ENCODE results near the gene ZNF648.

ZNF648 gene

DNA sequence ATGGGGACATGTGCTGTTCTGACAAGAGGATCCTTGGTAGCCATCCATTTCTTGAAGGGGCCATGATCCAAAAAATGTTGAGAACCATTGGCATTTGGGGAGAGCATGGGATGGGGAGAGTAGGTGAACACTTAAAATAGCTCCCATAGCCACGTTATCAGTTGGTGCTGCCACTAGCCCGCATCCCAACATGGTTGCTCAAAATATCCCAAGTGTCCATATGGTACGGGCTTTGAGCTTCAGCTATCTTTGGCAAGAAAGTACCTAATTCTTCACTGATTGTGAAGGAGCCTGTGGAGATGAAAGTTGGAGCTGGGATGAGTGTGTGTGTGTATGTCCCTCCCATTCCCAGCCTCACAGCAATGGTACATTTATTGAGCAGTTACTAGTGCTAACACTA is 3.1 kb upstream of the ZNF648 start:
- 100% methylated on average over 3 of the region's 3 CpGs for WGBS (ENCODE audit: insufficient coverage)
- Histone ChIP-seq H3K27me3 (replicated peaks in 2 of 5; ENCODE audit: control insufficient read depth in 4 of 5, insufficient read depth in 5 of 5, low read length in 4 of 5) (peaks cover 0 to 27% (median 18%) of the 10 kb centered on the region in 5 experiments), H3K4me1 (ENCODE audit: control extremely low read depth in 1 of 4, control insufficient read depth in 4 of 4, insufficient read depth in 4 of 4, low read length in 3 of 4) (peaks cover 0 to 3% (median 0%) of the 10 kb centered on the region in 4 experiments), H3K27ac (ENCODE audit: insufficient read depth in 1 of 2, low read depth in 1 of 2, low read length in 2 of 2, poor library complexity in 1 of 2, severe bottlenecking in 2 of 2) (no peak overlapping the region), H3K36me3 (ENCODE audit: control insufficient read depth in 4 of 4, insufficient read depth in 4 of 4, low read length in 3 of 4) (no peaks in the 10 kb centered on the region), H3K4me3 (ENCODE audit: control insufficient read depth in 1 of 7, extremely low read depth in 1 of 7, insufficient read depth in 4 of 7, low read depth in 2 of 7, low read length in 6 of 7) (no peak overlapping the region), H3K9me3 (ENCODE audit: control extremely low read depth in 1 of 5, control insufficient read depth in 4 of 5, insufficient read depth in 2 of 5, low read depth in 1 of 5, low read length in 4 of 5) (peaks cover 0 to 3% (median 0%) of the 10 kb centered on the region in 5 experiments)
- ChIA-PET POLR2A (no interaction called here), CTCF (interaction anchor here (0.6 kb wide), 1 partner anchor 296 kb away, joined by 3 read pairs; no protein-coding TSS in a partner anchor)
- no peak for DNase-seq

DNA sequence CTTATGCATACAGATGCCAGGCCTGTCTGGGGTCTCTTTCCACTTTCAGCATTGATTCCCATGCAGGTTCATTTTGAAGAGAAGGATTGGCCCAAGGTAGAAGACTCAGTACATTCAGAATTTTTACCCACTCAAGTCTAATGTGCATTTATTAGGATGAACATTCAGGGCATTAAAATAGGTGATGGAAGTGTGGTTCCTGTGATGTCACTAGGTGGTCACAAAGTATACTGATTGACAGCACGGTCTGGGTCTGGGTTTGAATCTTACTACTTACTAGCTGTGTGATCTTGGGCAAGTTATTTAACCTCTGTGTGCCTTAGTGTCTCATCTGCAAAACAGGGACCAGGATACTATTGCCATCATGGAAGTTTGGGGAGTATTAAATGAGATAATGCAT is 711 bp upstream of the ZNF648 start:
- WGBS (ENCODE audit: insufficient coverage) = 75% methylated on average over 1 of the region's 1 CpG
- peaks cover 3 to 38% (median 19%) of the 10 kb centered on the region in 5 experiments for H3K27me3 ChIP-seq (replicated peaks in 2 of 5; ENCODE audit: control insufficient read depth in 4 of 5, insufficient read depth in 5 of 5, low read length in 4 of 5)
- ChIA-PET POLR2A (no interaction called here), CTCF (interaction anchor here (1.2 kb wide), 1 partner anchor 20 kb away, joined by 3 read pairs; no protein-coding TSS in a partner anchor)
- no peak overlapping the region for H3K4me3 ChIP-seq (ENCODE audit: control insufficient read depth in 1 of 7, extremely low read depth in 1 of 7, insufficient read depth in 4 of 7, low read depth in 2 of 7, low read length in 6 of 7)
- no peaks in the 10 kb centered on the region for H3K4me1 ChIP-seq (ENCODE audit: control extremely low read depth in 1 of 4, control insufficient read depth in 4 of 4, insufficient read depth in 4 of 4, low read length in 3 of 4)
- H3K36me3 ChIP-seq (ENCODE audit: control insufficient read depth in 4 of 4, insufficient read depth in 4 of 4, low read length in 3 of 4) = no peaks in the 10 kb centered on the region
- H3K27ac ChIP-seq (ENCODE audit: insufficient read depth in 1 of 2, low read depth in 1 of 2, low read length in 2 of 2, poor library complexity in 1 of 2, severe bottlenecking in 2 of 2) = no peak overlapping the region
- no peak for DNase-seq
- H3K9me3 ChIP-seq (ENCODE audit: control extremely low read depth in 1 of 5, control insufficient read depth in 4 of 5, insufficient read depth in 2 of 5, low read depth in 1 of 5, low read length in 4 of 5) = peaks cover 0 to 3% (median 0%) of the 10 kb centered on the region in 5 experiments

DNA sequence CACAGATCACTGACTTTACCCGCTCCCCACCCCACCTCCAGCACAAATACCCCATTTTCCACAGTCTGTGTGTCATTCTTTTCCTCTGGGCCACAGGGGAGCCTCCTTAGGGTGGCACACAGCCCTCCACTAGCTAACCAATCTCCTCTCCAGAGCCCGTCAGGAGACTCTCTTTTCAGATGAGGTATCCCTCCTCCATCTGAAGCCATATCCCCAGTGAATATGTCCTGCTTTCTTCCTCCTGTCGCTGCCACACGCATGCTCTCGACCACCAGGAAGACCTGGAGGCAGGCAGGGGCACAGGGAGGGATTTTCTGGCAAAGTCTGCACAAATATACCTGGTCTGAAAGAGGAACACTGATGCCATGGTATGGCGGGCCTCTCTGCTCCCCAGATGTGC is 635 bp downstream of the ZNF648 start:
- H3K9me3 ChIP-seq (ENCODE audit: control extremely low read depth in 1 of 5, control insufficient read depth in 4 of 5, insufficient read depth in 2 of 5, low read depth in 1 of 5, low read length in 4 of 5) = peaks cover 0 to 3% (median 0%) of the 10 kb centered on the region in 5 experiments
- H3K27ac ChIP-seq (ENCODE audit: insufficient read depth in 1 of 2, low read depth in 1 of 2, low read length in 2 of 2, poor library complexity in 1 of 2, severe bottlenecking in 2 of 2) = no peak overlapping the region
- ChIA-PET CTCF (no interaction called here), POLR2A (no interaction called here)
- no peaks in the 10 kb centered on the region for H3K36me3 ChIP-seq (ENCODE audit: control insufficient read depth in 4 of 4, insufficient read depth in 4 of 4, low read length in 3 of 4)
- no peak for DNase-seq
- 84% methylated on average over 3 of the region's 6 CpGs for WGBS (ENCODE audit: insufficient coverage)
- H3K4me1 ChIP-seq (ENCODE audit: control extremely low read depth in 1 of 4, control insufficient read depth in 4 of 4, insufficient read depth in 4 of 4, low read length in 3 of 4) = peaks cover 0 to 5% (median 2%) of the 10 kb centered on the region in 4 experiments
- H3K4me3 ChIP-seq (ENCODE audit: control insufficient read depth in 1 of 7, extremely low read depth in 1 of 7, insufficient read depth in 4 of 7, low read depth in 2 of 7, low read length in 6 of 7) = no peak overlapping the region
- peaks cover 3 to 52% (median 20%) of the 10 kb centered on the region in 5 experiments for H3K27me3 ChIP-seq (replicated peaks in 2 of 5; ENCODE audit: control insufficient read depth in 4 of 5, insufficient read depth in 5 of 5, low read length in 4 of 5)

DNA sequence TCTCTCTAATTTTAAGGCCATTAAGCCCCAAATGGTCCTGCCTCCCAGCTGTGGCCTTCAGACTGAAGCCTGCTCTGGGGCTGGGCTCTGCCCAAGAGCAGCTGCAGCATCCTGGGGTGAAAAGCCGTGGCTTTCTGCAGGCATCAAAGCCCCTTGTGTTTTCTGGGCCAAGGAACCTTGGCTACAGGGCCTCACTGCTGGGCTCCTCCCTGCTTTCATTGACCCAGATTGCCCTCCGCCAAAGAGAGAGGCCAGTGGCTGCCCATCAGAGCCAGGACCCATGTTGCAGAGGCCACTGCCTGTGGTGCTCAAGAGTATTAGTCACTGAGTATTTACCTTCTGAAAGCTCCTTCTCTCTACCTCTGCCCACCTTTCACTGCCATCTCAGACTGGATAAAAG is 1.6 kb downstream of the ZNF648 start:
- Histone ChIP-seq H3K4me1 (ENCODE audit: control extremely low read depth in 1 of 4, control insufficient read depth in 4 of 4, insufficient read depth in 4 of 4, low read length in 3 of 4) (peaks cover 0 to 5% (median 2%) of the 10 kb centered on the region in 4 experiments), H3K4me3 (ENCODE audit: control insufficient read depth in 1 of 7, extremely low read depth in 1 of 7, insufficient read depth in 4 of 7, low read depth in 2 of 7, low read length in 6 of 7) (no peak overlapping the region), H3K9me3 (ENCODE audit: control extremely low read depth in 1 of 5, control insufficient read depth in 4 of 5, insufficient read depth in 2 of 5, low read depth in 1 of 5, low read length in 4 of 5) (peaks cover 0 to 3% (median 0%) of the 10 kb centered on the region in 5 experiments), H3K27ac (ENCODE audit: insufficient read depth in 1 of 2, low read depth in 1 of 2, low read length in 2 of 2, poor library complexity in 1 of 2, severe bottlenecking in 2 of 2) (no peak overlapping the region), H3K27me3 (replicated peaks in 2 of 5; ENCODE audit: control insufficient read depth in 4 of 5, insufficient read depth in 5 of 5, low read length in 4 of 5) (peaks cover 3 to 55% (median 22%) of the 10 kb centered on the region in 5 experiments), H3K36me3 (ENCODE audit: control insufficient read depth in 4 of 4, insufficient read depth in 4 of 4, low read length in 3 of 4) (no peaks in the 10 kb centered on the region)
- ChIA-PET POLR2A (no interaction called here), CTCF (interaction anchor here (1.2 kb wide), 1 partner anchor 9 kb away, joined by 5 read pairs; no protein-coding TSS in a partner anchor)
- no peak for DNase-seq
- WGBS (ENCODE audit: insufficient coverage) = 100% methylated on average over 2 of the region's 2 CpGs

DNA sequence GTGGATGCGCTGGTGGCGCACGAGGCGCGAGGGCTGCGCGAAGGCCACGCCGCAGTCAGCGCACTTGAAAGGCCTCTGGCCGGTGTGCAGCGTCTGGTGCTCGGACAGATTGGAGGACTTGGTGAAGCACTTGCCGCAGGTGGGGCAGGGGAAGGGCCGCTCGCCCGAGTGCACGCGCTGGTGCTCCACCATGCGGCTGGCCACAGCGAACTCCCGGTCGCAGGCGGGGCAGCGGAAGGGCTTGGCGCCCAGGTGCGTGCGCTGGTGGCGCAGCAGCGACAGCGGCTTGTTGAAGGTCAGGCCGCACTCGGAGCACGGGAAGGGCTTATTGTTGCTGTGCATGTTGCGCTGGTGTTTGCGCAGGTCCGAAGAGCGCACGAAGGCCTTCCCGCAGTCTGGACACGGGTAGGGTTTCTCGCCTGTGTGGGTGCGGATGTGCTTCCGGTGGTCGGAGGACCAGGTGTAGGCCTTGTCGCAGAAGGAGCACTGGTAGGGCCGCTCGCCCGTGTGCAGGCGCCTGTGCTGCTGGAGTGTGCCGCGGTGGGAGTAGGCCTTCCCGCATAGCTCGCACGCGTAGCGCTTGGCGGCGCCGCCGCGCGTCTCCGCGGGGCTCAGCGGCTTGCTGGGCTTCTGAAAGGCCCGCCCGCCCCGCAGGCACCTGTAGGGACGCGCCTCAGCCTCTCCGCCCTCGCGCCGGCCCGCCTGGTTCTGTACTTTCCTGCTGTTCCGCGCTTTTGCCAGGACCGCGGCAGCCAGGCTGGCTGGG is 4.7 kb downstream of the ZNF648 start:
- ChIA-PET CTCF (interaction anchor here (0.8 kb wide), 1 partner anchor 599 kb away, joined by 4 read pairs; no protein-coding TSS in a partner anchor), POLR2A (no interaction called here)
- H3K36me3 ChIP-seq (ENCODE audit: control insufficient read depth in 4 of 4, insufficient read depth in 4 of 4, low read length in 3 of 4) = no peaks in the 10 kb centered on the region
- no peak overlapping the region for H3K27ac ChIP-seq (ENCODE audit: insufficient read depth in 1 of 2, low read depth in 1 of 2, low read length in 2 of 2, poor library complexity in 1 of 2, severe bottlenecking in 2 of 2)
- peaks cover 0 to 53% (median 23%) of the 10 kb centered on the region in 5 experiments for H3K27me3 ChIP-seq (replicated peaks in 2 of 5; ENCODE audit: control insufficient read depth in 4 of 5, insufficient read depth in 5 of 5, low read length in 4 of 5)
- H3K4me1 ChIP-seq (ENCODE audit: control extremely low read depth in 1 of 4, control insufficient read depth in 4 of 4, insufficient read depth in 4 of 4, low read length in 3 of 4) = peaks cover 0 to 5% (median 2%) of the 10 kb centered on the region in 4 experiments
- peak overlapping the region in 2 of 7 experiments; percentile 14 to 25 for H3K4me3 ChIP-seq (ENCODE audit: control insufficient read depth in 1 of 7, extremely low read depth in 1 of 7, insufficient read depth in 4 of 7, low read depth in 2 of 7, low read length in 6 of 7)
- peak in 2 of 3 donors; percentile 4 to 10 for DNase-seq
- 18% methylated on average over 56 of the region's 80 CpGs for whole genome bisulfite sequencing (ENCODE audit: insufficient coverage)
- no peaks in the 10 kb centered on the region for H3K9me3 ChIP-seq (ENCODE audit: control extremely low read depth in 1 of 5, control insufficient read depth in 4 of 5, insufficient read depth in 2 of 5, low read depth in 1 of 5, low read length in 4 of 5)

DNA sequence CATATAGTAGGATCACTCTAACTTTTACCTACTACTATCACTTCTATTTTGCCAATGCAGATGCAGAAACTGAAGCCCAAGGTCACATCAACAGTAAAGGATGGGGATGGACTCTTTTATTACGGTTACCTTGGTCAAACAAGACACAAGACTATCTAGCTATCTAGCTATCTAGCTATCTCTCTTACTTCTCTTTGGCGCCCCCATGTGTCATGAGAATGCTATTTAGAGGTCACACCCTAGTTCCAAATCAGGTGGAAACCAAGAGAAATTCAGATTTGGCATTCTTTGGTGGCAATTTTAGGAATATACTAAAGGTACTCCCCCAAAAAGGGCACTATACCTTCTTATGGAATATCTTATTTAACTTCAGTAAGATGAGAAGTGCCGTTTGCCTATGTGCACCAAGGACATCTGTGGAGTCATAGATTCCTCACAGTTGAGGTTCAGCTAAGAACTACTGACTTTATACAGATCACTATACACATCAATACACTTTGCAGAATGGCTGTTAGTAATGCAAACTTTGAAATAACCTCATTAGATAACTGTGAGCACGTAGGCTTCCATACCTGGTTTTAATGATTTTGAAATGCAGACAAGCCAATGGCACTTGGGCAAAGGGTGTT is 6.7 kb downstream of the ZNF648 start:
- POLR2A ChIA-PET = no interaction called here
- Histone ChIP-seq H3K36me3 (ENCODE audit: control insufficient read depth in 4 of 4, insufficient read depth in 4 of 4, low read length in 3 of 4) (no peaks in the 10 kb centered on the region), H3K9me3 (ENCODE audit: control extremely low read depth in 1 of 5, control insufficient read depth in 4 of 5, insufficient read depth in 2 of 5, low read depth in 1 of 5, low read length in 4 of 5) (no peaks in the 10 kb centered on the region), H3K4me1 (ENCODE audit: control extremely low read depth in 1 of 4, control insufficient read depth in 4 of 4, insufficient read depth in 4 of 4, low read length in 3 of 4) (peaks cover 0 to 5% (median 2%) of the 10 kb centered on the region in 4 experiments), H3K27ac (ENCODE audit: insufficient read depth in 1 of 2, low read depth in 1 of 2, low read length in 2 of 2, poor library complexity in 1 of 2, severe bottlenecking in 2 of 2) (no peak overlapping the region), H3K27me3 (replicated peaks in 2 of 5; ENCODE audit: control insufficient read depth in 4 of 5, insufficient read depth in 5 of 5, low read length in 4 of 5) (peaks cover 0 to 37% (median 19%) of the 10 kb centered on the region in 5 experiments), H3K4me3 (ENCODE audit: control insufficient read depth in 1 of 7, extremely low read depth in 1 of 7, insufficient read depth in 4 of 7, low read depth in 2 of 7, low read length in 6 of 7) (no peak overlapping the region)
- 8% methylated on average over 2 of the region's 4 CpGs for WGBS (ENCODE audit: insufficient coverage)
- peak; percentile 36 to 67 (median 61) for DNase-seq
- CTCF ChIA-PET = interaction anchor here (0.7 to 3.8 kb wide), 13 partner anchors 12 to 576 kb away, joined by 3 to 44 read pairs (median 3); no protein-coding TSS in a partner anchor
